HEK293T (cell line): ENCODE measurements around the gene SLC9A8.

Source experiments
- CTCF ChIA-PET: fragments of 350-600 bp; formaldehyde crosslinking; extraction: SDS; loops from one replicate; lab custom pipeline; 2021; ENCODE audit warnings: antibody characterized with exemption, inconsistent platforms; lab: Yijun Ruan, JAX
- POLR2A ChIA-PET: fragments of 350-600 bp; formaldehyde crosslinking; extraction: SDS; loops from one replicate; lab custom pipeline; 2020; ENCODE audit warnings: antibody characterized with exemption, inconsistent platforms; lab: Yijun Ruan, JAX
- DNase-seq: peaks from one replicate; pipeline ENCODE4 v3.0.0; 2012; ENCODE audit warnings: mixed read lengths; ENCODE audit errors: extremely low spot score
- ARNT ChIP-seq: fragments of 450-650 bp; IDR thresholded peaks from 2 replicates; pipeline ENCODE4 v1.6.1; 2017; ENCODE audit warnings: mild to moderate bottlenecking
- BHLHE40 ChIP-seq: fragments of 450-650 bp; IDR thresholded peaks from 2 replicates; pipeline ENCODE4 v1.6.1; 2016; ENCODE audit warnings: mild to moderate bottlenecking, moderate library complexity, borderline replicate concordance
- CTBP1 ChIP-seq: fragments of 450-650 bp; IDR thresholded peaks from 2 replicates; pipeline ENCODE4 v1.6.1; 2016; ENCODE audit warnings: borderline replicate concordance
- ELF4 ChIP-seq: fragments of 450-650 bp; IDR thresholded peaks from 2 replicates; pipeline ENCODE4 v1.6.1; 2017; ENCODE audit warnings: antibody characterized with exemption
- FOXA1 ChIP-seq: fragments of 450-650 bp; IDR thresholded peaks from 2 replicates; pipeline ENCODE4 v1.6.1; 2016; ENCODE audit warnings: mild to moderate bottlenecking
- FOXK2 ChIP-seq: fragments of 450-650 bp; IDR thresholded peaks from 2 replicates; pipeline ENCODE4 v1.6.1; 2016; ENCODE audit warnings: mild to moderate bottlenecking
- FOXM1 ChIP-seq: fragments of 450-650 bp; IDR thresholded peaks from 2 replicates; pipeline ENCODE4 v1.6.1; 2017; ENCODE audit warnings: mild to moderate bottlenecking, borderline replicate concordance
- HDGF ChIP-seq: fragments of 450-650 bp; IDR thresholded peaks from 2 replicates; pipeline ENCODE4 v1.6.1; 2017; ENCODE audit warnings: antibody characterized with exemption, borderline replicate concordance
- L3MBTL2 ChIP-seq: fragments of 450-650 bp; conservative IDR thresholded peaks from 2 replicates; pipeline ENCODE4 v1.6.1; 2016; ENCODE audit warnings: mild to moderate bottlenecking
- LEF1 ChIP-seq: fragments of 450-650 bp; IDR thresholded peaks from 2 replicates; pipeline ENCODE4 v1.6.1; 2017; ENCODE audit warnings: mild to moderate bottlenecking, borderline replicate concordance
- NFRKB ChIP-seq: fragments of 450-650 bp; IDR thresholded peaks from 2 replicates; pipeline ENCODE4 v1.6.1; 2016; ENCODE audit warnings: mild to moderate bottlenecking, moderate library complexity
- PKNOX1 ChIP-seq: fragments of 450-650 bp; IDR thresholded peaks from 2 replicates; pipeline ENCODE4 v1.6.1; 2016
- SP1 ChIP-seq: fragments of 450-650 bp; IDR thresholded peaks from 2 replicates; pipeline ENCODE4 v1.6.1; 2017
- SUZ12 ChIP-seq: fragments of 450-650 bp; IDR thresholded peaks from 2 replicates; pipeline ENCODE4 v1.6.1; 2016; ENCODE audit warnings: mild to moderate bottlenecking
- TARDBP ChIP-seq: fragments of 450-650 bp; IDR thresholded peaks from 2 replicates; pipeline ENCODE4 v1.6.1; 2016
- ZNF384 ChIP-seq: fragments of 450-650 bp; IDR thresholded peaks from 2 replicates; pipeline ENCODE4 v1.6.1; 2016

SLC9A8 gene

GRCh38 chr20:49908258-49908565, 95.6 kb downstream of the SLC9A8 start:
- no peak for DNase-seq
- CTCF ChIA-PET, result interaction anchor here (1.0 kb wide), 1 partner anchor 324 kb away, joined by 3 read pairs; no protein-coding TSS in a partner anchor
- TF ChIP-seq NFRKB, result no peak
- no peak for TF ChIP-seq ARNT
- TF ChIP-seq PKNOX1, result no peak
- no peak for TF ChIP-seq FOXK2
- TF ChIP-seq ZNF384, result no peak
- TF ChIP-seq FOXA1, result no peak
- no peak for TF ChIP-seq SUZ12
- TF ChIP-seq LEF1, result no peak
- TF ChIP-seq TARDBP, result no peak
- TF ChIP-seq SP1, result no peak
- POLR2A ChIA-PET, result no interaction called here

GRCh38 chr20:49909499-49910339, 97.1 kb downstream of the SLC9A8 start:
- POLR2A ChIA-PET, result interaction anchor here (1.4 kb wide), 1 partner anchor 10 kb away, joined by 3 read pairs; no protein-coding TSS in a partner anchor

GRCh38 chr20:49910340-49910706, 97.7 kb downstream of the SLC9A8 start:
- CTCF ChIA-PET, result interaction anchor here (0.5 to 1.3 kb wide), 8 partner anchors 11 to 734 kb away, joined by 3 to 4 read pairs (median 3); no protein-coding TSS in a partner anchor
- TF ChIP-seq CTBP1, result no peak
- POLR2A ChIA-PET, result interaction anchor here (1.4 kb wide), 1 partner anchor 11 kb away, joined by 3 read pairs; no protein-coding TSS in a partner anchor
- DNase-seq, result no peak

More at GRCh38 chr20:49909499-49910339, 97.1 kb downstream of the SLC9A8 start:
- CTCF ChIA-PET, result interaction anchor here (0.5 to 1.3 kb wide), 8 partner anchors 10 to 735 kb away, joined by 3 to 4 read pairs (median 3); no protein-coding TSS in a partner anchor
- TF ChIP-seq CTBP1, result no peak
- TF ChIP-seq FOXM1, result no peak
- TF ChIP-seq ZNF384, result no peak
- no peak for TF ChIP-seq TARDBP
- peak; percentile 79 for TF ChIP-seq PKNOX1
- TF ChIP-seq ELF4, result no peak
- TF ChIP-seq FOXK2, result no peak
- peak; percentile 75 for DNase-seq

GRCh38 chr20:49913399-49914047, 100.9 kb downstream of the SLC9A8 start:
- ChIA-PET POLR2A (interaction anchor here (0.9 to 1.1 kb wide), 3 partner anchors 8 to 24 kb away, joined by 3 to 4 read pairs (median 3); partner anchors contain the start of gene RNF114), CTCF (interaction anchor here (0.6 kb wide), 2 partner anchors 268 to 465 kb away, joined by 3 read pairs; no protein-coding TSS in a partner anchor)
- no peak for DNase-seq
- TF ChIP-seq LEF1, result no peak
- no peak for TF ChIP-seq BHLHE40
- TF ChIP-seq NFRKB, result no peak
- no peak for TF ChIP-seq ELF4
- no peak for TF ChIP-seq PKNOX1
- no peak for TF ChIP-seq ZNF384
- TF ChIP-seq FOXA1, result no peak
- TF ChIP-seq TARDBP, result no peak
- no peak for TF ChIP-seq CTBP1
- TF ChIP-seq L3MBTL2, result no peak
- TF ChIP-seq SP1, result no peak
- no peak for TF ChIP-seq FOXK2
- no peak for TF ChIP-seq ARNT
- no peak for TF ChIP-seq HDGF
- TF ChIP-seq SUZ12, result no peak
- TF ChIP-seq FOXM1, result no peak

- DNase-seq, result no peak
- CTCF ChIA-PET, result no interaction called here
- TF ChIP-seq SP1, result no peak
- no peak for TF ChIP-seq HDGF
- no peak for TF ChIP-seq NFRKB
- TF ChIP-seq FOXM1, result no peak
- no peak for TF ChIP-seq FOXA1
- no peak for TF ChIP-seq FOXK2
- TF ChIP-seq ELF4, result no peak
- TF ChIP-seq PKNOX1, result no peak
- no peak for TF ChIP-seq BHLHE40
- no peak for TF ChIP-seq SUZ12
- TF ChIP-seq TARDBP, result no peak
- no peak for TF ChIP-seq L3MBTL2
- TF ChIP-seq CTBP1, result no peak
- TF ChIP-seq LEF1, result no peak
- POLR2A ChIA-PET, result interaction anchor here (0.9 to 1.0 kb wide), 2 partner anchors 9 to 21 kb away, joined by 3 read pairs; partner anchors contain the start of gene RNF114
Observed at GRCh38 chr20:49914310-49915117, 101.9 kb downstream of the SLC9A8 start.
